Measurements from ENCODE around the gene DCBLD2.

DCBLD2 gene

DNA sequence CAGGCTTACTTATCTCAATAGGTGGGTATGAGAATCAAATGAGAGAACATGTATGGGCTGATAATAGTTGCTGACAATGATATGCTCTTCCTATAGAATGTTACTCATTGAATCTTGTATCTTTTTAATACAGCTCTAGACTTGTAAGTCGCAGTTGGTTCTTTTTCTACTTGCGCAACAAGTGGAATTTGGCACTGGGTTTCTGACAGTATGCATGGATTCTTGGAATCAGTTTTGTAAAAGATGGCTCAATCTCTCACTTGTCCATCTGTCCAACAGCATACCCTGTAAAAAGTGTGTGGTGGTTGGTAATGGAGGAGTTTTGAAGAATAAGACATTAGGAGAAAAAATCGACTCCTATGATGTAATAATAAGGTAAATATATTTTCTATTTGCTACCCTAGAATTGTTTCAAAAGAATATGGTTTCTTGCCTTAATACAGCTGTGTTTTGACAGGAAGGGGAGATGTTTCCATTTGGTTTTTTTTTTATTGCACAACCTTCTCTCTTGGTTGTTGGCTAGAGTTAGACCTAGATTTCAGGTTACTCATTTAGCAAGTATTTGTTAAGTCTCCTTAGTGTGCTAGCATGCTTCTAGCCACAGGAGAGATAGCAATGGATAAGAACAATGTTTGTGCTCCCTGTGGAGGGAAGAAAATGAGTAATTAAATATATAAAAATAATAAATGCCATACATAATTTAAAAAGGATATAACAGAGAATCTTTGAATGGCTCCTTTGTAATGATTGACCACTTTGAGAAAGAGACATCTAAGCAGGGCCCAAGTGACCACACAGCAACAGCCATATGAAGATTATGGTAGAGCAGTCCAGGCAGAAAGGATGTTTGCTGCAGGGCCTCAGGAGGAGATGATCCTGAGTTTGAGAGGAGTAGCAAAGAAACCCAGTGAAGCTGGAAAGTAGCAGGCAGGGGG lies 116.6 kb downstream of the DCBLD2 start:
- no peaks in the 10 kb centered on the region for H3K9me3 ChIP-seq (ENCODE audit: control insufficient read depth, insufficient read depth, low read length)
- no peaks in the 10 kb centered on the region for H3K4me1 ChIP-seq (ENCODE audit: control insufficient read depth, insufficient read depth, low read length)
- no peak overlapping the region for H3K9ac ChIP-seq (ENCODE audit: low read depth, low read length)
- H3K4me3 ChIP-seq (ENCODE audit: low read depth, low read length) = no peak overlapping the region
- H3K36me3 ChIP-seq (ENCODE audit: control insufficient read depth, insufficient read depth, low read length) = no peaks in the 10 kb centered on the region
- no peaks in the 10 kb centered on the region for H3K27me3 ChIP-seq (ENCODE audit: control insufficient read depth, insufficient read depth, low read length)

DNA sequence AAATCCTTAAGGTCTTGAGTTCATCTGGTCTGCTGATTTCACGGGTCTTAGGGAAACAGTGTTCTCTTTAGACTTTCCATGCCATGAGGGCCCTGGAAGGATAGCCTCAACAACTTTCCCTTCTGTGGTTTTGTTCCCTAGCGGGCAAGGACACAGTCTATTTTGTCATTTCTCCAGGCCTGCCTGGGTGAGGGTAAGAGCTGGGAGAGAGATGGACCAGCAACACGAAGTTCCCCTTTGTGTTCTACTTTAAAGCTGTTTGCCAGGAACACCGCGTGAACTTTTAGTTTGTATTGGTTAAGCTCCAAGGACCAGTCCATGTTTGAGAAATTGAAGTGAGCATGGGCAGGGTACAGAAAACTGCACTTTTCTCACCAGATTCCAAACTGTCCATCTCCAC lies 117.5 kb downstream of the DCBLD2 start:
- Histone ChIP-seq H3K4me1 (ENCODE audit: control insufficient read depth, insufficient read depth, low read length) (no peaks in the 10 kb centered on the region), H3K27me3 (ENCODE audit: control insufficient read depth, insufficient read depth, low read length) (no peaks in the 10 kb centered on the region), H3K36me3 (ENCODE audit: control insufficient read depth, insufficient read depth, low read length) (no peaks in the 10 kb centered on the region), H3K9ac (ENCODE audit: low read depth, low read length) (no peak overlapping the region), H3K4me3 (ENCODE audit: low read depth, low read length) (no peak overlapping the region), H3K9me3 (ENCODE audit: control insufficient read depth, insufficient read depth, low read length) (no peaks in the 10 kb centered on the region)

DNA sequence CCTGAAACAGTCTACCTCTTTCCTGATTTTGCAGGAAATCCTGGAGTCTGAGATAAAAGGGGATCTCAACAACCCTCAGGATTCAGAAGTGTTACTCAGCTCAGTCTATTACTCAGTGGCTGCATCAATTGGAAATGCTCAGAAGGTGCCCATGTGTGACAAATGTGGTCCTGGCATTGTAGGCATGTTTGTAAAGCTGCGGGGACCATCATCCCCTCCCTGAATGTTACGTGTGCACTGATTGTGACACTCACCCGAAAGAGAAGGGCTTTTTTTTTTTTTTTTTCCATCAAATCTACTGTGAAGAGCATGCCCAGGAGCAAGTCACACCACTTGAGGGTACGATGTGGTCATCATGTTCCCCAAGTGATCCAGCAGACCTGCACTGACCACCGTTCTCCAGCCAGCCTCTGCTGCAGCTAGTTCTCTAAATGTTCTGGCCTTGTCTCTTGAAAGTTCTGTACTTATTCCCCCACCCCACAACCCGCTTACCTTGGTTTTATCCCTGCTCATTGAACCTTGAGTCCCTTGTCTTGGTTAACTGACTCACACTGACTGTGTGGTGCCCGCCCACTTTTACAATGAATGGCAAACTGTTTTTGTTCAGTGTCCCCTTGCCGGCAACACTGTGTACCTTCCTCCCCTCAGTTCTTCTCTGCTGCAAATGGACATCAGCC lies 118.5 kb downstream of the DCBLD2 start:
- no peak overlapping the region for H3K9ac ChIP-seq (ENCODE audit: low read depth, low read length)
- no peaks in the 10 kb centered on the region for H3K4me1 ChIP-seq (ENCODE audit: control insufficient read depth, insufficient read depth, low read length)
- no peaks in the 10 kb centered on the region for H3K27me3 ChIP-seq (ENCODE audit: control insufficient read depth, insufficient read depth, low read length)
- no peaks in the 10 kb centered on the region for H3K9me3 ChIP-seq (ENCODE audit: control insufficient read depth, insufficient read depth, low read length)
- no peak overlapping the region for H3K4me3 ChIP-seq (ENCODE audit: low read depth, low read length)
- H3K36me3 ChIP-seq (ENCODE audit: control insufficient read depth, insufficient read depth, low read length) = no peaks in the 10 kb centered on the region

- no peaks in the 10 kb centered on the region for H3K36me3 ChIP-seq (ENCODE audit: control insufficient read depth, insufficient read depth, low read length)
- no peaks in the 10 kb centered on the region for H3K27me3 ChIP-seq (ENCODE audit: control insufficient read depth, insufficient read depth, low read length)
- H3K4me1 ChIP-seq (ENCODE audit: control insufficient read depth, insufficient read depth, low read length) = no peaks in the 10 kb centered on the region
- H3K9me3 ChIP-seq (ENCODE audit: control insufficient read depth, insufficient read depth, low read length) = no peaks in the 10 kb centered on the region
- no peak overlapping the region for H3K9ac ChIP-seq (ENCODE audit: low read depth, low read length)
- no peak overlapping the region for H3K4me3 ChIP-seq (ENCODE audit: low read depth, low read length)
Measured at GRCh38 chr3:98780343-98780742, 121.2 kb downstream of the DCBLD2 start.

- H3K27me3 ChIP-seq (ENCODE audit: control insufficient read depth, insufficient read depth, low read length) = no peaks in the 10 kb centered on the region
- no peak overlapping the region for H3K9ac ChIP-seq (ENCODE audit: low read depth, low read length)
- no peaks in the 10 kb centered on the region for H3K36me3 ChIP-seq (ENCODE audit: control insufficient read depth, insufficient read depth, low read length)
- H3K4me1 ChIP-seq (ENCODE audit: control insufficient read depth, insufficient read depth, low read length) = no peaks in the 10 kb centered on the region
- H3K4me3 ChIP-seq (ENCODE audit: low read depth, low read length) = no peak overlapping the region
- H3K9me3 ChIP-seq (ENCODE audit: control insufficient read depth, insufficient read depth, low read length) = no peaks in the 10 kb centered on the region
Measured at GRCh38 chr3:98779541-98780335, 121.8 kb downstream of the DCBLD2 start.

DNA sequence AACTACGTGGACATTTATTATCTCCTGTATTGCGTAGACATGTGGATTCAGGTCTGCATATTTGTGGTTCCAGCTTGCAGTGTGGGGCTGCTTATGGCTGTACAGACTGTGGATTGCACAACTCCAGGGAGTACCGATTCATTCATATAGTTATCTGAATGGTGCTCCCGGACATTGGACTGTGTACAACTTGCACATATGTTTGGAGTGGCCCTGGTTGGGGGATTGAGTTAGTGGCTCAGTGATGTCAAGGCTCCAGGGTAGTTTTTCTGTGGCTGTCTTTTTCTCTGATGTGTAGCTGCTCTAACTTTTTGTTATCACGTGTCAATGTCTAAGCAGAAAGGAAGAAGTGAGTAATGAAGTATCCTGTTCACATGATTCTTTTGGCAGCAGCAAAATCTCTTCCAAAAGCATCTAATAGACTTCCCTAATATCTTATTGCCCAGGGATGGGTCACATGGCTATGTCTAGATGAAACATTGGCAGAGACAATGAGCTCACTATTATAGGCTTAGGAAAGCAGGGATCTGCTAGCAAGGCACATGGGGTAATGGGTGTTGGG lies 122.6 kb downstream of the DCBLD2 start:
- no peaks in the 10 kb centered on the region for H3K9me3 ChIP-seq (ENCODE audit: control insufficient read depth, insufficient read depth, low read length)
- H3K36me3 ChIP-seq (ENCODE audit: control insufficient read depth, insufficient read depth, low read length) = no peaks in the 10 kb centered on the region
- no peaks in the 10 kb centered on the region for H3K4me1 ChIP-seq (ENCODE audit: control insufficient read depth, insufficient read depth, low read length)
- H3K4me3 ChIP-seq (ENCODE audit: low read depth, low read length) = no peak overlapping the region
- H3K27me3 ChIP-seq (ENCODE audit: control insufficient read depth, insufficient read depth, low read length) = no peaks in the 10 kb centered on the region
- H3K9ac ChIP-seq (ENCODE audit: low read depth, low read length) = no peak overlapping the region

GRCh38 chr3:98778383-98778782 lies 123.1 kb downstream of the DCBLD2 start:
- Histone ChIP-seq H3K9ac (ENCODE audit: low read depth, low read length) (no peak overlapping the region), H3K4me3 (ENCODE audit: low read depth, low read length) (no peak overlapping the region), H3K9me3 (ENCODE audit: control insufficient read depth, insufficient read depth, low read length) (no peaks in the 10 kb centered on the region), H3K4me1 (ENCODE audit: control insufficient read depth, insufficient read depth, low read length) (no peaks in the 10 kb centered on the region), H3K36me3 (ENCODE audit: control insufficient read depth, insufficient read depth, low read length) (no peaks in the 10 kb centered on the region), H3K27me3 (ENCODE audit: control insufficient read depth, insufficient read depth, low read length) (no peaks in the 10 kb centered on the region)

GRCh38 chr3:98777801-98778220 lies 123.7 kb downstream of the DCBLD2 start:
- H3K36me3 ChIP-seq (ENCODE audit: control insufficient read depth, insufficient read depth, low read length) = no peaks in the 10 kb centered on the region
- H3K27me3 ChIP-seq (ENCODE audit: control insufficient read depth, insufficient read depth, low read length) = no peaks in the 10 kb centered on the region
- no peaks in the 10 kb centered on the region for H3K4me1 ChIP-seq (ENCODE audit: control insufficient read depth, insufficient read depth, low read length)
- H3K4me3 ChIP-seq (ENCODE audit: low read depth, low read length) = no peak overlapping the region
- no peaks in the 10 kb centered on the region for H3K9me3 ChIP-seq (ENCODE audit: control insufficient read depth, insufficient read depth, low read length)
- no peak overlapping the region for H3K9ac ChIP-seq (ENCODE audit: low read depth, low read length)

DNA sequence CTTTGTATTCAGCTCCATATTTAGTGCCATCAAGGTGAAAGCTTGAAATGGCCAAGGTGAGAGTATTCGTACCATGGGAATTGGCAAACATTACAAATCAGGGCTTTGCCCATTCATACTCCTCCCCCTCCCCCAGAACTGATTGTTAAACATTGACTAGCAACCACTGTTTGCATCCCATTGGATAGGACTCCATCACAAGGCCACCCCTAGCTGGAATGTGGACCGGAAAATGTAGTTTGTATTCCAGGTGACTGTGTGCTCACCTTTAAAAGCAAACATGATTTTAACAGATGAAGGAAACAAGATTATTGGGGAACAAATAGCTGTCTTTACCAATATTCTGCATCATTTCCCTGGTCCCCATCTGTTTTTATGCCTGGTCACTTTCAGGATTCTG lies 124.2 kb downstream of the DCBLD2 start:
- Histone ChIP-seq H3K4me1 (ENCODE audit: control insufficient read depth, insufficient read depth, low read length) (no peaks in the 10 kb centered on the region), H3K9ac (ENCODE audit: low read depth, low read length) (no peak overlapping the region), H3K9me3 (ENCODE audit: control insufficient read depth, insufficient read depth, low read length) (no peaks in the 10 kb centered on the region), H3K27me3 (ENCODE audit: control insufficient read depth, insufficient read depth, low read length) (no peaks in the 10 kb centered on the region), H3K36me3 (ENCODE audit: control insufficient read depth, insufficient read depth, low read length) (no peaks in the 10 kb centered on the region), H3K4me3 (ENCODE audit: low read depth, low read length) (no peak overlapping the region)

DNA sequence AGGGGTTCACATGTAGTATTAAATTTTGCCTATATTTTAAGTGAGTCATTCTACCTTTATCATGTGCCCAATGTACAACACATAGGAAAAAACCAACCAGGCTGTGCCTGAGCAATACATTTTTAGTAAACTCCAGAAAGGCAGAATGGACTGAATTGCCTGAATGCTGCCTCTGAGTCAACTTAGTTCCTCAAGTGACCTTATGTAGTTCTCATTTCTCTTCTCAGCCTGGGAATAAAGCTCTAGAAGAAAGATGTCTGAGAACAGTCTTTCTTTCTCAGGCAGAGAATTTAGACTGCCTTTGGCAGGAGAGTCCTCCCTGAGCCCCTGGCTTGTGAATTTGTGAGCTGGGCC lies 125.4 kb downstream of the DCBLD2 start:
- Histone ChIP-seq H3K9ac (ENCODE audit: low read depth, low read length) (no peak overlapping the region), H3K4me3 (ENCODE audit: low read depth, low read length) (no peak overlapping the region), H3K9me3 (ENCODE audit: control insufficient read depth, insufficient read depth, low read length) (no peaks in the 10 kb centered on the region), H3K27me3 (ENCODE audit: control insufficient read depth, insufficient read depth, low read length) (no peaks in the 10 kb centered on the region), H3K4me1 (ENCODE audit: control insufficient read depth, insufficient read depth, low read length) (no peaks in the 10 kb centered on the region), H3K36me3 (ENCODE audit: control insufficient read depth, insufficient read depth, low read length) (no peaks in the 10 kb centered on the region)

DNA sequence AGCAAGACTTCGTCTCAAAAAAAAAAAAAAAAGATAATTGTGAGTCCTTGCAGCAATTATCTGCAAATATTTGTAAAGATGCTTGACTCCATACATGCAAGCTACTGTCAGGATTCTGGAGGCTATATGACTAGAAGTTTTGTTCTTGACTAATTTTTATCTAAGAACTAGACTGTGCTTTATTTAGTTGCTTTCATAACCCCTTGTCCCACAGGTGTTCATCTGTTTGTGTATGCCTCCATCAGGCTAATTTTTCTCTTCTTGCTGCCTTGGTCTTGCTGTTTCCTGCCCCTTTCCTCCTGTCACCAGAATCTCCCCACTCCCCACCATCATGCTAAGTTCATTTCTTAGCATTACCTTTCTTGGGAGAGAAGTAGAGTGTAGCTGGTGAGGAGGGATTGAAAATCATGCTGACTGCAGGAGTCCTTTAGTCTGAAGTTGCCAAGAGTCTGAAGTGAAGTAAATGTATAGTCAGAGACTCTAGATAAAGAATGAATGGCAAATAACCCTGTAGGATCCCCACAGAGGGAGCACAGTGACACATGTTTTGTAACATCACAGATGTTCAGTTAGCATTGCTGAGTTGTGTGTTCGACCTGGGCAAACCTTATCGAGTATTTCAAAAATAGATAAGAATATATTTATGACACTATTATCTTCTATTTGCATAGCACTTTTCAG lies 125.9 kb downstream of the DCBLD2 start:
- H3K9ac ChIP-seq (ENCODE audit: low read depth, low read length) = no peak overlapping the region
- no peak overlapping the region for H3K4me3 ChIP-seq (ENCODE audit: low read depth, low read length)
- H3K27me3 ChIP-seq (ENCODE audit: control insufficient read depth, insufficient read depth, low read length) = no peaks in the 10 kb centered on the region
- H3K4me1 ChIP-seq (ENCODE audit: control insufficient read depth, insufficient read depth, low read length) = no peaks in the 10 kb centered on the region
- H3K36me3 ChIP-seq (ENCODE audit: control insufficient read depth, insufficient read depth, low read length) = no peaks in the 10 kb centered on the region
- no peaks in the 10 kb centered on the region for H3K9me3 ChIP-seq (ENCODE audit: control insufficient read depth, insufficient read depth, low read length)
